Nucleus accumbens (tissue), 56 donors: ENCODE results near the gene PCDHGB2.
"Not testable (repeated sequence)": the region's sequence is repeated elsewhere in the genome, so short reads cannot be mapped to it uniquely, and the experiment has no call there.

ENCODE experiments used
- DNase-seq, 56 donors: peaks; one replicate each; lab custom pipeline; 2025; lab: John Stamatoyannopoulos, UW

The PCDHGB2 gene

GRCh38 chr5:141346017-141346416 lies 13.8 kb upstream of the PCDHGB2 start:
- DNase-seq: not testable (repeated sequence)

GRCh38 chr5:141349917-141350619 lies 9.7 kb upstream of the PCDHGB2 start, which contains the start of gene PCDHGB1:
PCDHGB1 (plus strand) TSS chr5:141350099; CDS start chr5:141350261, 162 bp downstream.
- DNase-seq: peak in 3 of 56 donors; percentile 12 to 36 (median 13)

- no peak for DNase-seq
Measured at GRCh38 chr5:141351591-141351990, 8.2 kb upstream of the PCDHGB2 start.

- DNase-seq: no peak
Measured at GRCh38 chr5:141354900-141355469, 4.8 kb upstream of the PCDHGB2 start, which contains the start of gene PCDHGA4. PCDHGA4 (plus strand) TSS chr5:141355021; CDS start chr5:141355108, 87 bp downstream.

GRCh38 chr5:141355641-141356040 lies 4.2 kb upstream of the PCDHGB2 start:
- no peak for DNase-seq

- no peak for DNase-seq
Measured at GRCh38 chr5:141356133-141356532, 3.7 kb upstream of the PCDHGB2 start.

GRCh38 chr5:141356950-141357349 lies 2.8 kb upstream of the PCDHGB2 start:
- DNase-seq: no peak

GRCh38 chr5:141360685-141361084 lies 891 bp downstream of the PCDHGB2 start:
- DNase-seq: no peak

GRCh38 chr5:141362719-141363118 lies 2.9 kb downstream of the PCDHGB2 start:
- DNase-seq: no peak

GRCh38 chr5:141363952-141364660 lies 4.3 kb downstream of the PCDHGB2 start, which contains the start of gene PCDHGA5:
PCDHGA5 (plus strand) TSS chr5:141364162; CDS start chr5:141364331, 169 bp downstream.
- DNase-seq: no peak

GRCh38 chr5:141366016-141366896 lies 6.5 kb downstream of the PCDHGB2 start:
- no peak for DNase-seq

GRCh38 chr5:141369994-141370848 lies 10.4 kb downstream of the PCDHGB2 start, which contains the start of gene PCDHGB3:
PCDHGB3 (plus strand) TSS chr5:141370242; CDS start chr5:141370395, 153 bp downstream.
- peak in 1 of 56 donors; percentile 16 for DNase-seq

GRCh38 chr5:141371572-141372475 lies 12.0 kb downstream of the PCDHGB2 start:
- no peak for DNase-seq

- DNase-seq: no peak
Measured at GRCh38 chr5:141373673-141374317, 14.0 kb downstream of the PCDHGB2 start, which contains the start of gene PCDHGA6. PCDHGA6 (plus strand) TSS chr5:141373891; CDS start chr5:141374084, 193 bp downstream.

GRCh38 chr5:141374627-141375026 lies 14.8 kb downstream of the PCDHGB2 start:
- no peak for DNase-seq

- DNase-seq: not testable (repeated sequence)
Measured at GRCh38 chr5:141375444-141376155, 15.8 kb downstream of the PCDHGB2 start.
